GM19455 (cell line): Measurements from ENCODE around the gene OLR1.

Source experiments
- ATAC-seq: cut with Tn5 transposase; IDR thresholded peaks from one replicate; pipeline ENCODE4 v1.9.1; 2021; ENCODE audit not compliant: unreplicated experiment

The OLR1 gene

GRCh38 chr12:10110256-10110844 lies 61.6 kb downstream of the OLR1 start:
- ATAC-seq: no peak
